SU-DHL-6 (cell line): ENCODE measurements around the gene COL4A1.

Experiments
- H2AFZ ChIP-seq: fragments of 200-600 bp; sonication (generic); 2 replicates; pipeline ENCODE4 v1.6.1; 2014; ENCODE audit warnings: low read depth, mild to moderate bottlenecking, moderate library complexity, mixed read lengths, antibody characterized with exemption, low read length; ENCODE audit not compliant: severe bottlenecking
- H3F3A ChIP-seq: fragments of 200-600 bp; shearing (Covaris generic); 2 replicates; pipeline ENCODE4 v1.6.0; 2016; ENCODE audit warnings: antibody characterized with exemption, mild to moderate bottlenecking; ENCODE audit not compliant: insufficient read depth
- H3K27ac ChIP-seq: fragments of 200-600 bp; sonication (generic); 2 replicates; pipeline ENCODE4 v1.5.1; 2016; ENCODE audit warnings: low read depth, mild to moderate bottlenecking, low read length, moderate library complexity, mixed read lengths
- H3K27me3 ChIP-seq: fragments of 200-600 bp; sonication (generic), shearing (Covaris generic); 2 replicates; pipeline ENCODE4 v1.6.0; 2014; ENCODE audit warnings: mild to moderate bottlenecking, low read length
- H3K36me3 ChIP-seq: fragments of 200-600 bp; sonication (generic); 2 replicates; pipeline ENCODE4 v1.6.1; 2014; ENCODE audit warnings: mild to moderate bottlenecking, low read length, mixed read lengths
- H3K4me2 ChIP-seq: fragments of 300-600, 200-600 bp; shearing (Covaris generic), sonication (generic); 2 replicates; pipeline ENCODE4 v1.6.0; 2014; ENCODE audit warnings: low read length, low read depth, mild to moderate bottlenecking; ENCODE audit not compliant: poor library complexity, severe bottlenecking
- H3K4me3 ChIP-seq: fragments of 200-600 bp; sonication (generic); 2 replicates; pipeline ENCODE4 v1.5.1; 2014; ENCODE audit warnings: antibody characterized with exemption, low read length, mild to moderate bottlenecking, mixed read lengths; ENCODE audit not compliant: insufficient read depth, poor library complexity, severe bottlenecking
- H3K79me2 ChIP-seq: fragments of 200-600 bp; sonication (generic); 2 replicates; pipeline ENCODE4 v1.6.1; 2014; ENCODE audit warnings: mild to moderate bottlenecking, low read length, moderate library complexity; ENCODE audit not compliant: insufficient read depth
- H3K9ac ChIP-seq: fragments of 200-600 bp; sonication (generic); 2 replicates; pipeline ENCODE4 v1.7.0; 2014; ENCODE audit warnings: mild to moderate bottlenecking, low read length
- H3K9me2 ChIP-seq: fragments of 200-600 bp; sonication (generic); replicated peaks from 2 replicates; pipeline ENCODE4 v1.6.1; 2014; ENCODE audit warnings: low read length; ENCODE audit not compliant: insufficient read depth
- H3K9me3 ChIP-seq: fragments of 200-600 bp; sonication (generic); 2 replicates; pipeline ENCODE4 v1.6.1; 2014; ENCODE audit warnings: low read length, mixed read lengths; ENCODE audit not compliant: insufficient read depth
- H4K20me1 ChIP-seq: fragments of 200-600 bp; sonication (generic); 2 replicates; pipeline ENCODE4 v1.6.1; 2014; ENCODE audit warnings: low read depth, mild to moderate bottlenecking, antibody characterized with exemption, low read length, moderate library complexity, mixed read lengths
- EZH2phosphoT487 ChIP-seq: fragments of 200-600 bp; sonication (generic), shearing (Covaris generic); conservative IDR thresholded peaks from 2 replicates; pipeline ENCODE4 v1.6.1; 2018; ENCODE audit warnings: mild to moderate bottlenecking, antibody characterized with exemption, low read length, moderate library complexity, mixed read lengths
- TF ChIP-seq, protein P1 (sequence below): fragments of 200-600 bp; sonication (generic); IDR thresholded peaks from one replicate; pipeline ENCODE4 v1.5.1; 2017; ENCODE audit warnings: antibody characterized with exemption, mild to moderate bottlenecking, low read length, moderate library complexity; ENCODE audit not compliant: insufficient read depth, poor library complexity, severe bottlenecking

COL4A1 gene

GRCh38 chr13:110256126-110256905 is 50.6 kb downstream of the COL4A1 start:
- TF ChIP-seq, protein P1, sequence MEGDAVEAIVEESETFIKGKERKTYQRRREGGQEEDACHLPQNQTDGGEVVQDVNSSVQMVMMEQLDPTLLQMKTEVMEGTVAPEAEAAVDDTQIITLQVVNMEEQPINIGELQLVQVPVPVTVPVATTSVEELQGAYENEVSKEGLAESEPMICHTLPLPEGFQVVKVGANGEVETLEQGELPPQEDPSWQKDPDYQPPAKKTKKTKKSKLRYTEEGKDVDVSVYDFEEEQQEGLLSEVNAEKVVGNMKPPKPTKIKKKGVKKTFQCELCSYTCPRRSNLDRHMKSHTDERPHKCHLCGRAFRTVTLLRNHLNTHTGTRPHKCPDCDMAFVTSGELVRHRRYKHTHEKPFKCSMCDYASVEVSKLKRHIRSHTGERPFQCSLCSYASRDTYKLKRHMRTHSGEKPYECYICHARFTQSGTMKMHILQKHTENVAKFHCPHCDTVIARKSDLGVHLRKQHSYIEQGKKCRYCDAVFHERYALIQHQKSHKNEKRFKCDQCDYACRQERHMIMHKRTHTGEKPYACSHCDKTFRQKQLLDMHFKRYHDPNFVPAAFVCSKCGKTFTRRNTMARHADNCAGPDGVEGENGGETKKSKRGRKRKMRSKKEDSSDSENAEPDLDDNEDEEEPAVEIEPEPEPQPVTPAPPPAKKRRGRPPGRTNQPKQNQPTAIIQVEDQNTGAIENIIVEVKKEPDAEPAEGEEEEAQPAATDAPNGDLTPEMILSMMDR = no peak
- no peak for TF ChIP-seq EZH2phosphoT487
- no peak overlapping the region for H3K4me3 ChIP-seq
- H3K9me2 ChIP-seq = no peaks in the 10 kb centered on the region
- H3K9me3 ChIP-seq = no peaks in the 10 kb centered on the region
- H3K36me3 ChIP-seq = no peaks in the 10 kb centered on the region
- H3K79me2 ChIP-seq = no peaks in the 10 kb centered on the region
- no peak overlapping the region for H3K4me2 ChIP-seq
- no peaks in the 10 kb centered on the region for H4K20me1 ChIP-seq
- no peak overlapping the region for H3K27ac ChIP-seq
- no peaks in the 10 kb centered on the region for H3K27me3 ChIP-seq
- H3F3A ChIP-seq = no peaks in the 10 kb centered on the region
- H2AFZ ChIP-seq = no peak overlapping the region
- H3K9ac ChIP-seq = no peak overlapping the region

- Histone ChIP-seq H3K9me2 (no peaks in the 10 kb centered on the region), H3K79me2 (no peaks in the 10 kb centered on the region), H3K4me3 (no peak overlapping the region), H3K4me2 (no peak overlapping the region), H3K36me3 (no peaks in the 10 kb centered on the region), H3K27me3 (no peaks in the 10 kb centered on the region), H2AFZ (no peak overlapping the region), H3F3A (no peaks in the 10 kb centered on the region), H3K9ac (no peak overlapping the region), H3K9me3 (no peaks in the 10 kb centered on the region), H3K27ac (no peak overlapping the region), H4K20me1 (no peaks in the 10 kb centered on the region)
- no peak for TF ChIP-seq EZH2phosphoT487
- TF ChIP-seq, protein P1 = no peak
These were observed 52.0 kb downstream of the COL4A1 start for GRCh38 chr13:110254751-110255553.

- H3K9me2 ChIP-seq = no peaks in the 10 kb centered on the region
- no peaks in the 10 kb centered on the region for H3K9me3 ChIP-seq
- H3K27ac ChIP-seq = no peak overlapping the region
- H3K9ac ChIP-seq = no peak overlapping the region
- no peaks in the 10 kb centered on the region for H3K36me3 ChIP-seq
- no peaks in the 10 kb centered on the region for H3K79me2 ChIP-seq
- H3F3A ChIP-seq = no peaks in the 10 kb centered on the region
- no peak overlapping the region for H3K4me3 ChIP-seq
- no peaks in the 10 kb centered on the region for H4K20me1 ChIP-seq
- H2AFZ ChIP-seq = no peak overlapping the region
- TF ChIP-seq EZH2phosphoT487 = no peak
- TF ChIP-seq, protein P1 = no peak
- H3K27me3 ChIP-seq = no peaks in the 10 kb centered on the region
- H3K4me2 ChIP-seq = no peak overlapping the region
These were observed 52.7 kb downstream of the COL4A1 start for GRCh38 chr13:110254151-110254679.
